ENCODE data around the gene LTBP3.

LTBP3 gene

DNA sequence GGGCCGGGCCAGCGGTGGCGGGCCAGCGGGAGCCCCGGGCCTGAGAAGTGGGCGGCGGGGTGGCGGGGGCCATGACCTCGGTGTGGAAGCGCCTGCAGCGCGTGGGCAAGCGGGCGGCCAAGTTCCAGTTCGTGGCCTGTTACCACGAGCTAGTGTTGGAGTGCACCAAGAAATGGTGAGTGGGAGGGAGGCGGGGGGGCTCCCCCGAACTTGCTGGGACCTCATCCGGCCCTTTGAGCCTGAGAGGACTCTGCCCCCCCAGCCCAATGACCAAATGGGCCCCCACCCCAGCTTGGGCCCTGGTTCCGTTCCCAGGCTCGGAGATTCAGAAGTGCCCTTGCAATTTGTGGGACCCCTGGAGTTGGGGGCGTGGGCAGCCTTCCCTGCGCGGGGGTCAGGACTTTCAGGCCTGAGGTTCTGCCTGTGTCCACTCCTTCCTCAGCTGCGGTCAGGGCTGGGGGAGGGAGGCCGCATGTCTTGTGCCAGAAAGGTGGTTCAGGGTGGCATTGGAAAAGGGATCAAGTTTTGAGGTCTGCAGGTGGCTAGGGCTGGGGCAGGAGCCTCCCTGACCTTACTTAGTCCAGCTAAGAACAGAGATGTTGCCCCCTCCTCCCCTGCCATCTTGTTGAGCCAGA lies 18.2 kb upstream of the LTBP3 start:
- H3K4me3 ChIP-seq (ENCODE audit: low read depth, low read length): peak overlapping the region; percentile 31
- no peak for TF ChIP-seq ZNF830 (tag by site-specific recombination; IDR thresholded peaks at IDR 0.05; ENCODE audit: low read depth)
- no peak for TF ChIP-seq ZNF548 (tag by site-specific recombination; IDR thresholded peaks at IDR 0.05)
- no peak for TF ChIP-seq ZNF174 (tag by site-specific recombination; IDR thresholded peaks at IDR 0.05)
- peak; percentile 34 for TF ChIP-seq ZFHX2 (tag by site-specific recombination; conservative IDR thresholded peaks at IDR 0.05)
- POLR2A ChIA-PET: interaction anchor here (0.6 kb wide), 3 partner anchors 11 to 410 kb away, joined by 3 to 9 read pairs (median 4); no protein-coding TSS in a partner anchor
- peaks cover 0 to 14% of the 10 kb centered on the region in 2 experiments; a peak in 1 of 3 replicates for H3K36me3 ChIP-seq (ENCODE audit: control insufficient read depth in 2 of 2, insufficient read depth in 1 of 2, low read length in 2 of 2)
- CTCF ChIA-PET: interaction anchor here (0.5 to 3.5 kb wide), 8 partner anchors 12 to 207 kb away, joined by 3 to 28 read pairs (median 4); partner anchors contain the start of gene KCNK7
- peaks cover 13% of the 10 kb centered on the region; the same call in 1 of the 2 replicates for H3K4me1 ChIP-seq (ENCODE audit: control insufficient read depth, insufficient read depth, low read length)
- no peaks in the 10 kb centered on the region for H3K9me3 ChIP-seq (ENCODE audit: control insufficient read depth, insufficient read depth, low read depth, low read length)
- no peak overlapping the region; the same call in 1 of the 2 replicates for H3K27ac ChIP-seq (ENCODE audit: extremely low read depth, low read depth, low read length)

DNA sequence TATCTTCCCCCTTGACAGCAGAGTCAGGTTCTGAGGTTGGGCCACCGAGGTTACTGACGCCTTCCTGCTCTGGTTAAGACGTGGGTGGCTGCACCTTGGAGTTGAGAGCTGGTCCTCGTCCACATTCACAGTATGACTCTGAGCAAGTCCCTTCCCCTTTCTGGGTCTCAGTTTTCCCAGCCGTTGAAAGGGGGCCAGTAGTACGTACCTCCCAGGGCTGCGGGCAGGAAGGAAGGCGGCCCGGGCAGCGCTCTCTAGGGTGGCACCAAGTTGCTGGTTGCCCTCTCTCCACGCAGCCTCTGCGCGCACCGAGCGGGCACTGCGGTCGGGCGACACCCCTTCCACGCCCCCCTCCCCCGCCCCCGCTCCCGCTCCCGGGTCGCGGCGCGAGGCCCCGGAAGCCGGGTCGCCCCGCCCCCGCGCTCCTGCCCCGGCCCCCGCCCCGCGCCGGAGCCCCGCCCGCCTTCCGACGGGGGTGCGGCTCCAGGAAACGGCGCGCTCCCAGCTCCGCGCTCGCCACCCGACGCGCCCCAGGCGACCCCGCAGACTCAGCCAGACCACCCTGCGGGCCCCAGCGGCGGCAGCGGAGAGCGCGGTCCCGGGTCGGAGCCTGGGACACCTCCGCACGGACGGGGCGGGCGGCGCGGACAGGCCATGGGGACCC lies 17.5 kb upstream of the LTBP3 start, which contains the start of gene EHBP1L1:
Gene EHBP1L1 (plus strand): TSS at position 486 of the 664 bp plus-strand sequence. CDS start 250 bp downstream, outside the sequence.
- H3K4me3 ChIP-seq (ENCODE audit: low read depth, low read length): peak within 1 kb of the TSS; percentile 31
- no peak within 1 kb of the TSS; the same call in 1 of the 2 replicates for H3K27ac ChIP-seq (ENCODE audit: extremely low read depth, low read depth, low read length)
- peaks cover 17% of the 10 kb centered on the region; the same call in 1 of the 2 replicates for H3K4me1 ChIP-seq (ENCODE audit: control insufficient read depth, insufficient read depth, low read length)
- H3K9me3 ChIP-seq (ENCODE audit: control insufficient read depth, insufficient read depth, low read depth, low read length): no peaks in the 10 kb centered on the region
- peaks cover 0 to 14% of the 10 kb centered on the region in 2 experiments; a peak in 1 of 3 replicates for H3K36me3 ChIP-seq (ENCODE audit: control insufficient read depth in 2 of 2, insufficient read depth in 1 of 2, low read length in 2 of 2)
- POLR2A ChIA-PET: interaction anchor here (0.6 to 1.3 kb wide), 9 partner anchors 10 to 410 kb away, joined by 3 to 9 read pairs (median 3); partner anchors contain the start of genes PCNX3 and SIPA1
- CTCF ChIA-PET: interaction anchor here (0.5 to 3.5 kb wide), 12 partner anchors 13 to 466 kb away, joined by 3 to 28 read pairs (median 4); no protein-coding TSS in a partner anchor
- TF ChIP-seq, protein P1, sequence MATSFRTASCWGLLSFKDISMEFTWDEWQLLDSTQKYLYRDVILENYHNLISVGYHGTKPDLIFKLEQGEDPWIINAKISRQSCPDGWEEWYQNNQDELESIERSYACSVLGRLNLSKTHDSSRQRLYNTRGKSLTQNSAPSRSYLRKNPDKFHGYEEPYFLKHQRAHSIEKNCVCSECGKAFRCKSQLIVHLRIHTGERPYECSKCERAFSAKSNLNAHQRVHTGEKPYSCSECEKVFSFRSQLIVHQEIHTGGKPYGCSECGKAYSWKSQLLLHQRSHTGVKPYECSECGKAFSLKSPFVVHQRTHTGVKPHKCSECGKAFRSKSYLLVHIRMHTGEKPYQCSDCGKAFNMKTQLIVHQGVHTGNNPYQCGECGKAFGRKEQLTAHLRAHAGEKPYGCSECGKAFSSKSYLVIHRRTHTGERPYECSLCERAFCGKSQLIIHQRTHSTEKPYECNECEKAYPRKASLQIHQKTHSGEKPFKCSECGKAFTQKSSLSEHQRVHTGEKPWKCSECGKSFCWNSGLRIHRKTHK (tag by site-specific recombination; IDR thresholded peaks at IDR 0.05): no peak
- no peak for TF ChIP-seq ZNF664 (tag by site-specific recombination; IDR thresholded peaks at IDR 0.05)
- TF ChIP-seq ZBTB20 (tag by site-specific recombination; IDR thresholded peaks at IDR 0.05): no peak
- TF ChIP-seq, protein P2, sequence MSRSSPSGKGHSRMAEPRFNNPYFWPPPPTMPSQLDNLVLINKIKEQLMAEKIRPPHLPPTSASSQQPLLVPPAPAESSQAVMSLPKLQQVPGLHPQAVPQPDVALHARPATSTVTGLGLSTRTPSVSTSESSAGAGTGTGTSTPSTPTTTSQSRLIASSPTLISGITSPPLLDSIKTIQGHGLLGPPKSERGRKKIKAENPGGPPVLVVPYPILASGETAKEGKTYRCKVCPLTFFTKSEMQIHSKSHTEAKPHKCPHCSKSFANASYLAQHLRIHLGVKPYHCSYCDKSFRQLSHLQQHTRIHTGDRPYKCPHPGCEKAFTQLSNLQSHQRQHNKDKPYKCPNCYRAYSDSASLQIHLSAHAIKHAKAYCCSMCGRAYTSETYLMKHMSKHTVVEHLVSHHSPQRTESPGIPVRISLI (tag by site-specific recombination; IDR thresholded peaks at IDR 0.05): no peak
- no peak for TF ChIP-seq ZNF121 (tag by site-specific recombination; IDR thresholded peaks at IDR 0.05)
- no peak for TF ChIP-seq ZBTB11 (tag by site-specific recombination; conservative IDR thresholded peaks at IDR 0.05; ENCODE audit: low read depth)
- no peak for TF ChIP-seq TRIM28 (IDR thresholded peaks at IDR 0.05; ENCODE audit: borderline replicate concordance, low read length)
- TF ChIP-seq ZNF658 (tag by site-specific recombination; IDR thresholded peaks at IDR 0.05): no peak
- no peak for TF ChIP-seq ZNF23 (tag by site-specific recombination; IDR thresholded peaks at IDR 0.05; ENCODE audit: borderline replicate concordance)
- no peak for TF ChIP-seq ZNF24 (tag by site-specific recombination; IDR thresholded peaks at IDR 0.05)
- TF ChIP-seq SALL2 (tag by site-specific recombination; IDR thresholded peaks at IDR 0.05; ENCODE audit: borderline replicate concordance): no peak
- no peak for TF ChIP-seq FEZF1 (tag by site-specific recombination; IDR thresholded peaks at IDR 0.05)
- no peak for TF ChIP-seq ATF2 (tag by site-specific recombination; IDR thresholded peaks at IDR 0.05; ENCODE audit: low read depth)
- TF ChIP-seq SCRT2 (tag by site-specific recombination; IDR thresholded peaks at IDR 0.05): no peak
- no peak for TF ChIP-seq ZNF341 (tag by site-specific recombination; IDR thresholded peaks at IDR 0.05; ENCODE audit: low read depth)
- TF ChIP-seq ZNF626 (tag by site-specific recombination; IDR thresholded peaks at IDR 0.05): no peak
- no peak for TF ChIP-seq ZNF654 (tag by site-specific recombination; IDR thresholded peaks at IDR 0.05; ENCODE audit: low read depth)
- TF ChIP-seq, protein P3, sequence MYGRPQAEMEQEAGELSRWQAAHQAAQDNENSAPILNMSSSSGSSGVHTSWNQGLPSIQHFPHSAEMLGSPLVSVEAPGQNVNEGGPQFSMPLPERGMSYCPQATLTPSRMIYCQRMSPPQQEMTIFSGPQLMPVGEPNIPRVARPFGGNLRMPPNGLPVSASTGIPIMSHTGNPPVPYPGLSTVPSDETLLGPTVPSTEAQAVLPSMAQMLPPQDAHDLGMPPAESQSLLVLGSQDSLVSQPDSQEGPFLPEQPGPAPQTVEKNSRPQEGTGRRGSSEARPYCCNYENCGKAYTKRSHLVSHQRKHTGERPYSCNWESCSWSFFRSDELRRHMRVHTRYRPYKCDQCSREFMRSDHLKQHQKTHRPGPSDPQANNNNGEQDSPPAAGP (tag by site-specific recombination; IDR thresholded peaks at IDR 0.05): 0 out of 2 replicates have a peak, but pooled peaks have one; percentile 21
- TF ChIP-seq ZBTB17 (tag by site-specific recombination; IDR thresholded peaks at IDR 0.05): no peak
- TF ChIP-seq ZNF10 (tag by site-specific recombination; IDR thresholded peaks at IDR 0.05): no peak
- TF ChIP-seq ZNF132 (tag by site-specific recombination; IDR thresholded peaks at IDR 0.05; ENCODE audit: borderline replicate concordance): no peak

Data from HEK293 (cell line).